Ishikawa (cell line): Measurements from ENCODE around the gene SFRP2.
A peak's percentile ranks its signal among the peaks of the same experiment; 100 is the strongest.

Experiments used
- CEBPB ChIP-seq: IDR thresholded peaks from 2 replicates; pipeline ENCODE4 v1.6.1; 2012
- CREB1 ChIP-seq: IDR thresholded peaks from 2 replicates; pipeline ENCODE4 v1.6.1; 2012; ENCODE audit warnings: low read depth
- EGR1 ChIP-seq: IDR thresholded peaks from 2 replicates; pipeline ENCODE4 v1.6.1; 2012
- EP300 ChIP-seq: IDR thresholded peaks from 2 replicates; pipeline ENCODE4 v1.6.1; 2012; ENCODE audit warnings: borderline replicate concordance
- FOXM1 ChIP-seq: IDR thresholded peaks from 2 replicates; pipeline ENCODE4 v1.6.1; 2012; ENCODE audit warnings: low read depth, borderline replicate concordance
- NFIC ChIP-seq: IDR thresholded peaks from 2 replicates; pipeline ENCODE4 v1.6.1; 2012
- RAD21 ChIP-seq: IDR thresholded peaks from 2 replicates; pipeline ENCODE4 v1.6.1; 2012; ENCODE audit warnings: low read depth
- TAF1 ChIP-seq: IDR thresholded peaks from 2 replicates; pipeline ENCODE4 v1.6.1; 2012; ENCODE audit warnings: low read depth, mild to moderate bottlenecking
- TCF12 ChIP-seq: IDR thresholded peaks from 2 replicates; pipeline ENCODE4 v1.6.1; 2012; ENCODE audit warnings: low read depth
- TEAD4 ChIP-seq: IDR thresholded peaks from 2 replicates; pipeline ENCODE4 v1.6.1; 2012
- YY1 ChIP-seq: IDR thresholded peaks from 2 replicates; pipeline ENCODE4 v1.6.1; 2012; ENCODE audit warnings: low read depth
- ZBTB7A ChIP-seq: IDR thresholded peaks from 2 replicates; pipeline ENCODE4 v1.6.1; 2012; ENCODE audit warnings: low read depth
- TF ChIP-seq, protein P1 (sequence below): IDR thresholded peaks from 2 replicates; pipeline ENCODE4 v1.6.1; 2012; ENCODE audit warnings: low read depth, mild to moderate bottlenecking
- TF ChIP-seq, protein P2 (sequence below): IDR thresholded peaks from 2 replicates; pipeline ENCODE4 v1.6.1; 2012
- TF ChIP-seq, protein P3 (sequence below): IDR thresholded peaks from 2 replicates; pipeline ENCODE4 v1.6.1; 2012

The SFRP2 gene

DNA sequence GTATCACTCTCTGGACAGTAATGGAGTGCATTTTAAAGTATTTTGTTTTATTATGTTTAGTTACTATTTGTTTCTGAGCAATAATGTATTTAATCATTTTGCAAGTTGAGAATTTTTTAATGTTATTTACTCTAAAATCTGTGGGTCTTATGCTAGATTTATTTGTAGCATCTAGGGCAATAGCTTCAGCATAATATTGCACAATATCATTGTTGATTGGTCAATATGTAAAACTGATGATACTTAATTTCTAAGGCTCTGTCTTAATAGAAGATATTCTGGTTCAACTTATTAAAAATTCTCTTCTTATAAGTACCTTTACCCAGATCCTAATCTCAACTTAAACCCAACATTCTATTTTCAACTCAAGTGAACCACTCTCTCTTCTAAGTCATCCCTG lies 11.5 kb downstream of the SFRP2 start:
- peak; percentile 19; the same call in 1 of the 2 replicates for TF ChIP-seq CEBPB
- TF ChIP-seq RAD21: no peak
- TF ChIP-seq, protein P1, sequence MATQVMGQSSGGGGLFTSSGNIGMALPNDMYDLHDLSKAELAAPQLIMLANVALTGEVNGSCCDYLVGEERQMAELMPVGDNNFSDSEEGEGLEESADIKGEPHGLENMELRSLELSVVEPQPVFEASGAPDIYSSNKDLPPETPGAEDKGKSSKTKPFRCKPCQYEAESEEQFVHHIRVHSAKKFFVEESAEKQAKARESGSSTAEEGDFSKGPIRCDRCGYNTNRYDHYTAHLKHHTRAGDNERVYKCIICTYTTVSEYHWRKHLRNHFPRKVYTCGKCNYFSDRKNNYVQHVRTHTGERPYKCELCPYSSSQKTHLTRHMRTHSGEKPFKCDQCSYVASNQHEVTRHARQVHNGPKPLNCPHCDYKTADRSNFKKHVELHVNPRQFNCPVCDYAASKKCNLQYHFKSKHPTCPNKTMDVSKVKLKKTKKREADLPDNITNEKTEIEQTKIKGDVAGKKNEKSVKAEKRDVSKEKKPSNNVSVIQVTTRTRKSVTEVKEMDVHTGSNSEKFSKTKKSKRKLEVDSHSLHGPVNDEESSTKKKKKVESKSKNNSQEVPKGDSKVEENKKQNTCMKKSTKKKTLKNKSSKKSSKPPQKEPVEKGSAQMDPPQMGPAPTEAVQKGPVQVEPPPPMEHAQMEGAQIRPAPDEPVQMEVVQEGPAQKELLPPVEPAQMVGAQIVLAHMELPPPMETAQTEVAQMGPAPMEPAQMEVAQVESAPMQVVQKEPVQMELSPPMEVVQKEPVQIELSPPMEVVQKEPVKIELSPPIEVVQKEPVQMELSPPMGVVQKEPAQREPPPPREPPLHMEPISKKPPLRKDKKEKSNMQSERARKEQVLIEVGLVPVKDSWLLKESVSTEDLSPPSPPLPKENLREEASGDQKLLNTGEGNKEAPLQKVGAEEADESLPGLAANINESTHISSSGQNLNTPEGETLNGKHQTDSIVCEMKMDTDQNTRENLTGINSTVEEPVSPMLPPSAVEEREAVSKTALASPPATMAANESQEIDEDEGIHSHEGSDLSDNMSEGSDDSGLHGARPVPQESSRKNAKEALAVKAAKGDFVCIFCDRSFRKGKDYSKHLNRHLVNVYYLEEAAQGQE: no peak
- no peak for TF ChIP-seq FOXM1

DNA sequence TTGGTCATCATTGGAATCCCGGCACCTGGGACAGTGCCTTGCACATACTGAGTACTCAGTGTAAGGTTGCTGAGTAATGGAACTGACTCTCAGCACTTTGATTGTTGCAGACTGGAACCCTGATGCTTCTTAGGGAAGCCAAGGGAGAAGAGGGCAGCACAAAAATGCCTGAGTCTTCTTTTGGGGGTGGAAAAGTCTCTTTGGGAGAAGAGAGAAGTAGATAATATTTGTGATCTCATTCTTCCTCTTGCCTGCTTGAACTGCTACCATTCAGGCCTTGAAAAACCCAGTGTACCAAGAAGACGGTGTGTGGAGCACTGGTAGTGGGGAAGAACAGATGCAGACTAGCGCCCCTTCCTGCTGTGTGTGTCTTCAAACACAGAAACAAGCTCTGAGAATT lies 12.3 kb downstream of the SFRP2 start:
- TF ChIP-seq, protein P2, sequence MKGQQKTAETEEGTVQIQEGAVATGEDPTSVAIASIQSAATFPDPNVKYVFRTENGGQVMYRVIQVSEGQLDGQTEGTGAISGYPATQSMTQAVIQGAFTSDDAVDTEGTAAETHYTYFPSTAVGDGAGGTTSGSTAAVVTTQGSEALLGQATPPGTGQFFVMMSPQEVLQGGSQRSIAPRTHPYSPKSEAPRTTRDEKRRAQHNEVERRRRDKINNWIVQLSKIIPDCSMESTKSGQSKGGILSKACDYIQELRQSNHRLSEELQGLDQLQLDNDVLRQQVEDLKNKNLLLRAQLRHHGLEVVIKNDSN: no peak
- TF ChIP-seq, protein P1: no peak
- no peak for TF ChIP-seq TAF1
- TF ChIP-seq TEAD4: no peak
- TF ChIP-seq YY1: no peak
- TF ChIP-seq CEBPB: no peak

DNA sequence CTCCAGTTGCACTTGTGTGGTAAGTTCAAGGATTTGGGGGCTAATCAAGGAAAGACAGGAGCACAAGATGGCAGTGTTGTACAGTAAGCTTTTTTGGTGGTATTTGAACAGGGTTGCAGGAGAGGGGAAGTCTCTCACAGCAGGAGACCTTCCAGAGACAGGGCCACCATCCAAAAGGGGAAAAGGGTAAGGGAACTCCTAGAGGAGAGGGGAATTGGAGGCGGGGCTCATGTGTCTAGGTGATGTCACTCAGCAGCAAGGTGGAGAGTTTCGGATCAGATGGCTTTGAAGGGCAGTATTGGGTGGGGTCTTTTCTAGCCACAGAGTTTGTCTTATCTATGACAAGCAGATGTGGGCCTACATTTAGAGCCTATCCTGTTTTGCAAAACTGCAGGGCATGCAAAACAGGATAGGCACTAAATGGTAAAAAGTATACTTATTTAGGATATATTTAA lies 15.6 kb downstream of the SFRP2 start:
- no peak for TF ChIP-seq CREB1
- TF ChIP-seq RAD21: peak; percentile 18; the same call in 1 of the 2 replicates

DNA sequence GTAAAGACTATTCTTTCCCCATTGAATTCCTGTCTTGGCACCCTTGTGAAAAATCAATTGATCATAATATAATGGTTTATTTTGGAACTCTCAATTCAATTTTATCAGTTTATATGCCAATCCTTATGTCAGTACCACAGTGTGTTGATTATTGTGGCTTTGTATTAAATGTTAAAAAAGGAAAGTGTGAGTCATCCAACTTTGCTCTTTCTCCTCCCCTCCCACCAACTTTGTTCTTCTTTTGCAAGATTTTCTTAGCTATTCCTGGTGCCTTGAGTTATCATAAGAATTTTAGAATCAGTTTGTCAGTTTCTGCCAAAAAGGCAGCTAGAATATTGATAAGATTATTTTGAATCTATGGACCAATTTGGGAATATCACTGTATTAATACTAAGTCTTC lies 17.8 kb downstream of the SFRP2 start:
- TF ChIP-seq EP300 (no peak), EGR1 (no peak), TAF1 (no peak), YY1 (no peak), TEAD4 (no peak), CREB1 (no peak), TCF12 (no peak), FOXM1 (no peak), NFIC (no peak), CEBPB (no peak), RAD21 (no peak), ZBTB7A (no peak)
- TF ChIP-seq, protein P2: no peak
- TF ChIP-seq, protein P1: no peak
- TF ChIP-seq, protein P3, sequence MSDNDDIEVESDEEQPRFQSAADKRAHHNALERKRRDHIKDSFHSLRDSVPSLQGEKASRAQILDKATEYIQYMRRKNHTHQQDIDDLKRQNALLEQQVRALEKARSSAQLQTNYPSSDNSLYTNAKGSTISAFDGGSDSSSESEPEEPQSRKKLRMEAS: no peak

DNA sequence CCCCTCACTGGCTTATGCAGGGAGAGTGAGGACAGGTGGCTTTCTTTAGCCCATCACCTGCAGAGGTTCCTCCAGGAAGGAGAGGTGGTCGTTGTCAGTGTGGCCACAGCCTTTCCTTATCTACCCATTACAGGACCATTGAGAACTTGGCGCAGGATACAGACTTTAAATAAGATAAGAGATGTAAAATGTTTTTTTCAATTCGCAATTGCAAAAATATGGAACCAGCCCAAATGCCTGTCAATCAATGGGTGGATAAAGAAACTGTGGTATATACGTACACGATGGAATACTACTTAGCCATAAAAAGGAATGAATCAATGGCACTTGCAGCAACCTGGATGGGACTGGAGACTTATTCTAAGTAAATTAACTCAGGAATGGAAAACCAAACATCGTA lies 22.1 kb downstream of the SFRP2 start:
- TF ChIP-seq, protein P3: no peak
- TF ChIP-seq TCF12 (no peak), EGR1 (no peak), NFIC (no peak), FOXM1 (no peak), YY1 (no peak), EP300 (no peak), TEAD4 (no peak), ZBTB7A (no peak), TAF1 (no peak), CREB1 (no peak), CEBPB (no peak), RAD21 (no peak)
- TF ChIP-seq, protein P2: no peak
- TF ChIP-seq, protein P1: no peak
